Measurements from ENCODE around the gene EMC10.

EMC10 gene

GRCh38 chr19:50498219-50499056, 22.1 kb downstream of the EMC10 start:
- no peak for DNase-seq

GRCh38 chr19:50500060-50500752, 23.9 kb downstream of the EMC10 start:
- no peak for DNase-seq

DNA sequence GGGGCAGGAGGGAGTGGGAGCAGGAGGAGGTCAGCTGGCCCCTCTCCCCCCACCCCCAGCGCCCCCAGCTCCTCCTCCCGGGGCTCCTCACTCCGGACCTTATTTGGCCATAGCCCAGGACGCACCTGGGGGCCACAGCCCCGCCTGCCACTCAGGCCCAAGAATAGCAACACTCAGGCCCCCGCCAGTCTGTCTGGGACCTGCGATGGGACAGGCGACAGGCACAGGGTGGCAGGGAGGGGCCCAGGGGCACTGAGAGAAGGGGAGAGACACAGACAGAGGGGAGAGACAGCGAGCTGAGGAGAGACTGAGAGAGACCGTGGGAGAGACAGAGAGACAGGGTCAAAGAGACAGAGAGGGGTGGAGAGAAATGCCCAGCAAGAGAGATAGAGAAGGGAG, 24.4 kb downstream of the EMC10 start:
- no peak for DNase-seq

- no peak for DNase-seq
These were observed 24.9 kb downstream of the EMC10 start for GRCh38 chr19:50501186-50501567.

- no peak for DNase-seq
These were observed 25.5 kb downstream of the EMC10 start for GRCh38 chr19:50501568-50502475.

DNA sequence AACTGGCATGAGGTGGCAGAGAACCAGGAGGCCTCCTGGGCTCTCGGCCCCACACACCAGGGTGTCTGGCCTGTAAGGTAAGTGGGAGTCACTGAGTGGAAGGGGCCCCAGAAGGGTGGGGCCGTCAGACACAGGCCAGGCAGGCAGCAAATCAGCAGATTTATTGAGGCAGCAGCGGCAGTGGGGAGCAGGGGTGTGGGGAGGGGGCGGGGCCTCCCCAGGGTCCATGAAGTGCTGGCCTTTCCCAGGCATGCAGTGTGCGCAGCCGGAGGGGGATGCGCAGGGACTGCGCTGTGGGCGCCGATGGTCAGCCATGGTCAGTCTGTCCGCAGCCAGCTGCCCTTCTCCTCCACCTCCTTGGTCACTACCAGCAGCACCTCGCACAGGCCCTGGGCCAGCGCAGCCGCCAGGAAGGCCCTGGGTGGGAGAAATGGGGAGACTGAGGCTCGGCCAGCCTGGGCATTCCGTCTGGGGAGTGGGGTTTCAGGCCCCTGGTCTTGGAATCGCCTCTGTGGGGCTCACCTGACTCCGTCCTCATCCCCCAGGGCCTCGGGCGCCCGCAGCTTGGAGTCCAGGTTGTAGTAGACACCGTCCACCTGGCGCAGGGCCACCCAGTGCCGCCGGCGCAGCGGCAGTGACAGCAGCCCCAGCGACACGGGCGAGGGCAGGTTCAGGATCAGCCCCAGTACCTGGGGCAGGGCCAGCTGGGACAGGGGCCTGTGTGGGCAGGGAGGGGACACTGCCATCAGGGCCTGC, 29.7 kb downstream of the EMC10 start:
- no peak for DNase-seq

DNA sequence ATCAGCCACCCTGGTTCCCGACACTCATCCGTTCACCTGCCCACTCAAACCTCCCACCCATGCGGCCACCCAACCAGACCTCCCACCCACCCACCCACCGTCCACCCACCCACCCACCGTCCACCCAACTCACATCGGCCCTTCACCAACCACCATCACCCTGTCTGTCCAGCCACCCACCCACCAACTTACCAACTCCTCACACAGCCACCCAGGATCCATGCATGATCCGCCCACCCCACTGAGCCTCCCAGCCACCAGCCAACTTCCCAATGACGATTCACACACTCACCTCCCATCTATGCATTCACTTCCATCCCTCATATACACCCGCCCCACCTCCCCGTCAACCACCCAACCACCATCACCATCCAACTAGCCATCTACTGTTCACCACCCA, 30.4 kb downstream of the EMC10 start:
- DNase-seq = no peak

DNA sequence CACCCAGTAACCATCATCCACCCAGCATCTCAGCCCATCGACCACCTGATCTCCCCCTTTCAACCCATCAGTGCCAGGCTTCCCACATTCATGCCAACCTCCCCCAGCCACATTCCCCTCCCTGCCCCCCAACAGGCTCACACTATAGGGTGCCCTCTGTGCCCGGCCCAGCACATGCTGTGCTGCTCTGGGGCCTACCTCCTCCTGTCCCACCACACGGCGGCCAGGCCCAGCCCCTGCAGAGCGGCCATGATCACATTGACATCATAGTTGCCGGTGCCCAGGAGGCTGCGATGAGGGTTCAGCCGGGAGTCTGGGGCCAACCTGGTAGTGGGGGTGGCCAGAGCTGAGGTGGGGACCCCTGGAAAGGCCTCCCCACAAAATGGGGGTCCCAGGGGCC, 31.1 kb downstream of the EMC10 start:
- DNase-seq = no peak

GRCh38 chr19:50508843-50509190, 32.5 kb downstream of the EMC10 start:
- no peak for DNase-seq

DNA sequence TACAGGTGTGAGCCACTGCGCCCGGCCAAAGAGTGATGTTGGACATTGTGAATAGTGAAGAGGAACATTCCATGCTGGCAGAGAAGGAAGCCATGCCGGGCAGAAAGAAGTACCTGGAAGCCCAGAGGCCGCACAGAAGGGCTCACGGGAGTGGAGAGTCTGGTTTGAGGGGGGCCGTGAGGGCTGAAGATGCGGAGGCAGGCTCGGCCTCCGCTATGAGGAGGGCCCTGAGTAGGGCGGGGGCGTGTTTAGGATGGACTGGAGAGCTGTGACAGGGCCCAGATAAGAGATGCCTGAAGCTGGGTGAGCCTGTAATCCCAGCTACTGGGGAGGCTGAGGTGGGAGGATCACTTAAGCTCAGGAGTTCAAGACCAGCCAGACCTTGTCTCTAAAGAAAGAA, 33.1 kb downstream of the EMC10 start:
- no peak for DNase-seq

DNA sequence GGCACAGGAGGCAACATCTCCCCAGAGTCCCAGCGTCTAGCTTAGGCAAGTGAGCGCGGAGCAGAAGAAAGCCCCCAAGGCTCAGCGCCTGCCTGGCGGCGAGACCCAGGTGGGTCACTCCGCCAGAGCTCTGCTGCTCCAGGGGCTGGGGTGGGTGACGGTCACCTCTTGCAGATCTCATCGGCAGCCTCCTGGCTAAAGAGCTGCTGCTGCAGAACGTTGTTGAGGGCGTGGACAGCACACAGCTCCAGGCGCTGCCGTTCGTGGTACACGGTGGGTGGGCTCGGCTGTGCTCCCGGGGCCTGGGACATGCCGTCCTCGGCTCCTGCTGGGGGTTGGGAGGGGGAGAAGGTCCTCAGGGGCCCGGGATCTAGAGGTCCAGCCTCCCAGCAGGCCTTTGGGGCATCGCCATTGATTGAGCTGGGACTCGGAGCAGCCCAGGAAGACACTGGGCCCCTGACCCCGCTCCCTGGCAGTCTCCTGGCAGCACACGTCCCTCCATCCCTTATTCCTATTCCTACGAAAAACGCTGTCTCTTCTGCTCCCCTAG, 33.9 kb downstream of the EMC10 start:
- no peak for DNase-seq

GRCh38 chr19:50510700-50511068, 34.4 kb downstream of the EMC10 start:
- no peak for DNase-seq

GRCh38 chr19:50511069-50511822, 34.9 kb downstream of the EMC10 start, which contains the start of gene JOSD2:
Gene JOSD2 (minus strand): TSS chr19:50511191. CDS start chr19:50510431, 760 bp downstream.
- DNase-seq = peak; percentile 95

DNA sequence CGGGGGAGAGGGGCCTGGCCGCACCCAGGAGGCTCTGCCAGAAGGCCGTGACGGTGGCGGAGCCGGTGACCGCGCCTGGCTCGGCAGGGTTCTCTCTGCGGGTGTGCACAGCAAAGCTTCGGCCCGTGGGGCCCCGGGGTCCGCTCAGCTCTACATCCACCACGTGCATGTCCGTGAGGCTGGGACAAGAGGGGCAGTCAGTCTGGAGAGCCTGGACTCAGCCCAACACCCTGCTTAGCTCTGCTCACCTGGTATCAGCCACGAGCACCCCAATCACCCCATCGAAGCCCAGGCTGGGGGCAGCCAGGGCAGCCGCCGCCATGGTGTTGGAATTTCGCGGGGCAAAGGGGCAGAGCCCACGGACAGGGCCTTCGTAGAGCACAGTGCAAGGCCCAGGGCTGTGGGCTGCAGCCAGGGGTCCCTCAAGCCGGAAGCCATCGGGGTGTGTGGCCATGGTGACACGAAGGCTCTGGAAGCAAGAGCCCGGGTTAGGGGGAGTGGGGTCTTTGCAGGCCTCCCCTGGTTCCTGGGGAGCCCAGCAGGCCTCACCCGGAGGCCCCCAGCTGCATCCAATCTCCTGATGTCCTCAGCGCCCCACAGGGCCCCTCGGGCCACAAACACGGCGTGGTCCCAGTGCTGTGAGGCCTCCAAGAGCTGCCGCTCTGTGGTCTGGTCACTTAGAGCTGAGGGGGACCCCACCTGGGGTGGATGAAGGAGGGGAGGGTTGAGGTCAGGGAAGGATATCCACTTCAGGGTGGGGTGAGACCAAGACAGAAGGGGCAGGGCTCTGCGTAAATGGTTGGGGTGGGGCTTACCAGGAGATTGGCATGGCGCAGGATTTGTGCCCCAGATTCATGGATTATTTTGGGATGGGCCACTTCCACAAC, 36.0 kb downstream of the EMC10 start:
- no peak for DNase-seq

GRCh38 chr19:50512999-50513745, 36.9 kb downstream of the EMC10 start:
- DNase-seq = no peak

DNA sequence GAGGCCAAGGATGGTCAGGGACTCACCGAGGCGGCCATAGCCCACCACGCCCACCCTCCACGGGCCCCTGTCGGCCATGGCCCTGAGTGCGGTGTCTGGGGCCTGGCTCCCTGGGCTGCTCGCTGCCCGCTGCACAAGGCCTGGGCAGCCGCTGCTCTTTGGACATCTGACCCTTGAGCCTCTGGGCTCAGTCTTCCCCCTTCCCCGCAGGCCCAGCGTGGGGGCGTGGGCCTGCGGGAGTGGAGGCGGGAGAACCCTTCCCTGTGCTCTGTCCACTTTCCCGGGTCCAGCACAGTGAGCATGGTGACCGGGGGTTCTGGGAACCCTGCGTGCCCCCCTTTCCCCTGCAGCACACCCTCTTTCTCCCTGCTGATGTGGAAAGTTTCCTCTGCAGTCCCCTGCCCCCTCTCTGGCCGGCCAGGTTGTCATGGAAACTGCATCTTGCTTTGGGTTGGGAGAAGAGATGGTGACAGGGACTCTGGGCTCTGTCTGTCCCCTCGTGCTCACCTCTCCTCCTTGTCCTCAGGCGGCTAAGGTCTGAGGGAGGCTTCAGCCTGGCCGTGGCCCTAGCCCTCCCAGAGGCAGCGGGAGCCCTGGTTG, 37.5 kb downstream of the EMC10 start, which contains the start of gene ASPDH:
TSS of gene ASPDH (minus strand) at position 168 of the 600 bp plus-strand sequence. CDS start at position 78, 90 bp downstream.
- no peak for DNase-seq

GRCh38 chr19:50514346-50515167, 38.2 kb downstream of the EMC10 start:
- no peak for DNase-seq

DNA sequence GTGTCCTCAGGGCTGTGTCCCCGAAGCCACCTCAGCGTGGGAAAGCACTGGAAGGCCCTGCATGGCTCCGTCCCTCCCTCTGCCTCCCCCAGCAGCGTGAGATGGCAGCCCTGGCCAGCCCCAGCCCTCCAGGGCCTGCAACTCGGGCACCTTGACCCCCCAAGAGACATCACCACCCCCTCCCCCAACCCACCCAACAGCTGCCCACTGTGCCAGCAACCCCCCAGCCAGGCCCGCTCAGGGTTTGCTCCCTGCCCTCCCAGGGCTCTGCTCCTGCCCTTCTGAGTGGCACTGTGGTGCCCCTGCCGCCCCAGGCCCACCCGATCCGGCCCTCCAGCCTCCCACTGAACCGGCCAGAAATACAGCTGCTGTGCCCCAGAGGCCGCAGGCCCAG, 38.9 kb downstream of the EMC10 start:
- DNase-seq = no peak
